Peyer's patch (tissue), 4 donors: Measurements from ENCODE around the gene C19orf44. TPM values are rescaled to one million over a fixed set of nuclear protein-coding genes. Genes with fewer than 3 reads are reported as not detected.
"Not testable (repeated sequence)": the region's sequence is repeated elsewhere in the genome, so short reads cannot be mapped to it uniquely, and the experiment has no call there.

Source experiments
- DNase-seq, 3 donors: peaks; one replicate each; pipeline ENCODE4 v3.0.0-alpha.2; 2017 to 2019
- H3K27ac ChIP-seq, 4 donors: fragments of 200-600 bp; sonication (generic); one replicate each; pipeline ENCODE4 v1.5.1; 2016 to 2019
- H3K27me3 ChIP-seq, 2 donors: fragments of 200-600 bp; sonication (generic); one replicate each; pipeline ENCODE4 v1.5.1; 2019
- H3K36me3 ChIP-seq, 3 donors: fragments of 200-600 bp; sonication (generic); one replicate each; pipeline ENCODE4 v1.5.1; 2016 to 2019
- H3K4me1 ChIP-seq, 4 donors: fragments of 200-600 bp; sonication (generic); one replicate each; pipeline ENCODE4 v1.5.1; 2016 to 2019
- H3K4me3 ChIP-seq, 4 donors: fragments of 200-600 bp; sonication (generic); 1 replicate in 3 of 4; 2 replicates in 1 of 4; pipeline ENCODE4 v1.5.1; 2016 to 2019; ENCODE audit warnings: mild to moderate bottlenecking in 1 of 4
- H3K9me3 ChIP-seq, 4 donors: fragments of 200-600 bp; sonication (generic); one replicate each; pipeline ENCODE4 v1.5.1; 2016 to 2019; ENCODE audit warnings: mild to moderate bottlenecking in 1 of 4
- POLR2A ChIP-seq, 2 donors: fragments of 450-650 bp; IDR thresholded peaks; one replicate each; pipeline ENCODE4 v1.5.1; 2017; ENCODE audit warnings: antibody characterized with exemption in 2 of 2, mild to moderate bottlenecking in 2 of 2, moderate library complexity in 2 of 2
- total RNA-seq, 4 donors: library from RNA; depleted of rRNA; stranded (reverse); fragments of >200 nt; gene quantifications; one replicate each; pipeline ENCODE4 v1.1.0, GENCODE V29; 2016
- TF ChIP-seq, protein P1 (sequence below), 6 experiments: fragments of 450-650 bp in 4 of 6; fragments of 200-600 bp in 2 of 6; sonication (generic) in 1 of 6; IDR thresholded peaks; one replicate each; pipeline ENCODE4 v1.5.1; 2017 to 2019; ENCODE audit warnings: antibody characterized with exemption in 6 of 6, mild to moderate bottlenecking in 3 of 6, moderate library complexity in 1 of 6

C19orf44 gene
- total RNA-seq, 4 donors from 2014 or later = 3.7 to 13.2 (median 8.0) TPM

GRCh38 chr19:16463341-16463990, 32.7 kb upstream of the C19orf44 start:
- Histone ChIP-seq H3K4me3 (no peak overlapping the region), H3K27me3 (no peaks in the 10 kb centered on the region), H3K36me3 (no peaks in the 10 kb centered on the region), H3K27ac (no peak overlapping the region), H3K4me1 (peaks cover 0 to 20% (median 0%) of the 10 kb centered on the region in 4 donors), H3K9me3 (no peaks in the 10 kb centered on the region)
- no peak for TF ChIP-seq POLR2A (IDR thresholded peaks at IDR 0.05)
- TF ChIP-seq, protein P1, sequence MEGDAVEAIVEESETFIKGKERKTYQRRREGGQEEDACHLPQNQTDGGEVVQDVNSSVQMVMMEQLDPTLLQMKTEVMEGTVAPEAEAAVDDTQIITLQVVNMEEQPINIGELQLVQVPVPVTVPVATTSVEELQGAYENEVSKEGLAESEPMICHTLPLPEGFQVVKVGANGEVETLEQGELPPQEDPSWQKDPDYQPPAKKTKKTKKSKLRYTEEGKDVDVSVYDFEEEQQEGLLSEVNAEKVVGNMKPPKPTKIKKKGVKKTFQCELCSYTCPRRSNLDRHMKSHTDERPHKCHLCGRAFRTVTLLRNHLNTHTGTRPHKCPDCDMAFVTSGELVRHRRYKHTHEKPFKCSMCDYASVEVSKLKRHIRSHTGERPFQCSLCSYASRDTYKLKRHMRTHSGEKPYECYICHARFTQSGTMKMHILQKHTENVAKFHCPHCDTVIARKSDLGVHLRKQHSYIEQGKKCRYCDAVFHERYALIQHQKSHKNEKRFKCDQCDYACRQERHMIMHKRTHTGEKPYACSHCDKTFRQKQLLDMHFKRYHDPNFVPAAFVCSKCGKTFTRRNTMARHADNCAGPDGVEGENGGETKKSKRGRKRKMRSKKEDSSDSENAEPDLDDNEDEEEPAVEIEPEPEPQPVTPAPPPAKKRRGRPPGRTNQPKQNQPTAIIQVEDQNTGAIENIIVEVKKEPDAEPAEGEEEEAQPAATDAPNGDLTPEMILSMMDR (IDR thresholded peaks at IDR 0.05) = no peak
- DNase-seq = no peak

- TF ChIP-seq, protein P1 (IDR thresholded peaks at IDR 0.05) = no peak
- TF ChIP-seq POLR2A (IDR thresholded peaks at IDR 0.05) = no peak
- no peak for DNase-seq
- no peak overlapping the region for H3K4me3 ChIP-seq
- no peaks in the 10 kb centered on the region for H3K27me3 ChIP-seq
- no peak overlapping the region for H3K27ac ChIP-seq
- peaks cover 0 to 14% (median 0%) of the 10 kb centered on the region in 4 donors for H3K4me1 ChIP-seq
- no peaks in the 10 kb centered on the region for H3K9me3 ChIP-seq
- H3K36me3 ChIP-seq = no peaks in the 10 kb centered on the region
These were observed 32.1 kb upstream of the C19orf44 start for GRCh38 chr19:16463991-16464575.

DNA sequence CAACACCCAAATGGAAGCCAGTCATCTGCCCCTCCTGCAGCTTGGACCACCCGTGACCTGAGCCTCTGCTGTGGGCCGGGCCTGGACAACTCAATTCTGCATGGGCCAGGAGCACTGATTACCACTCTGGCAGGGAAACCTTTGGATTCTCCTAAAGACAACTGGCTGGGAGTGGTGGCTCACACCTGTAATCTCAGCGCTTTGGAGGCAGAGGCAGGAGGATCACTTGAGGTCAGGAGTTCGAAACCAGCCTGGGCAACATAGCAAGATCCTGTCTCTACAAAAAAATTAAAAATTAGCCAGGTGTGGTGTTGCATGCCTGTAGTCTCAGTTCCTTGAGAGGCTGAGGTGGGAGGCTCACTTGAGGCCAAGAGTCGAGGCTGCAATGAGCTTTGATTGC, 31.0 kb upstream of the C19orf44 start:
- Histone ChIP-seq H3K27ac (no peak overlapping the region), H3K9me3 (no peaks in the 10 kb centered on the region), H3K27me3 (no peaks in the 10 kb centered on the region), H3K36me3 (no peaks in the 10 kb centered on the region), H3K4me3 (no peak overlapping the region), H3K4me1 (peaks cover 0 to 13% (median 1%) of the 10 kb centered on the region in 4 donors)
- TF ChIP-seq, protein P1 (IDR thresholded peaks at IDR 0.05) = no peak
- DNase-seq = no peak

DNA sequence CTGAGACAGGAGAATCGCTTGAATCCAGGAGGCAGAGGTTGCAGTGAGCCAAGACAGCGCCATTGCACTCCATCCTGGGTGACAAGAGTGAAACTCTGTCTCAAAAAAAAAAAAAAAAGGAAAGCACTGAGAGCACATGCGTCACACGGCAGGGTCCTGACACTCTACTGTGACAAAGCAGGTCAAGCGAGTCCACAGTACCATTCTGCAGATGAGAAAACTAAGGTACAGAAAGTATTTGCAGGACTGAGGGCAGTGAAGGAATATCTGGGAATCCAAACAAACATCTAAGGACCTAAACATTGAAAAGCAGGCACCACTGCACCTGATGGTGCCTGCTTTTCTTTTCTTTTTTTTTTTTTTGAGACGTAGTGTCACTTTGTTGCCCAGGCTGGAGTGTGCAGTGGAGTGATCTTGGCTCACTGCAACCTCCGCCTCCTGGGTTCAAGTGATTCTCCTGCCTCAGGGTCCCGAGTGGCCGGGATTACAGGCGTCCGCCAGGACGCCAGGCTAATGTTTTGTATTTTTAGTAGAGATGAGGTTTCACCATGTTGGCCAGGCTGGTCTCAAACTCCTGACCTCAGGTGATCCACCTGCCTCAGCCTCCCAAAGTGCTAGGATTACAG, 29.3 kb upstream of the C19orf44 start:
- not testable (repeated sequence) for H3K4me3 ChIP-seq, H3K9me3 ChIP-seq, H3K27me3 ChIP-seq, DNase-seq, H3K36me3 ChIP-seq, H3K27ac ChIP-seq
- peaks cover 0 to 24% (median 8%) of the 10 kb centered on the region in 4 donors for H3K4me1 ChIP-seq

- H3K4me1 ChIP-seq = peaks cover 0 to 24% (median 8%) of the 10 kb centered on the region in 4 donors
- no peak overlapping the region for H3K27ac ChIP-seq
- no peak overlapping the region for H3K4me3 ChIP-seq
- no peaks in the 10 kb centered on the region for H3K36me3 ChIP-seq
- no peaks in the 10 kb centered on the region for H3K9me3 ChIP-seq
- no peaks in the 10 kb centered on the region for H3K27me3 ChIP-seq
- no peak for TF ChIP-seq POLR2A (IDR thresholded peaks at IDR 0.05)
- TF ChIP-seq, protein P1 (IDR thresholded peaks at IDR 0.05) = no peak
- no peak for DNase-seq
These were observed 28.6 kb upstream of the C19orf44 start for GRCh38 chr19:16467581-16467980.

- DNase-seq = no peak
- peak overlapping the region in 2 of 4 donors; percentile 87 to 92 for H3K27ac ChIP-seq
- peak overlapping the region; percentile 74 to 100 (median 100) for H3K4me3 ChIP-seq
- H3K4me1 ChIP-seq = peaks cover 0 to 15% (median 8%) of the 10 kb centered on the region in 4 donors
- H3K36me3 ChIP-seq = no peaks in the 10 kb centered on the region
- TF ChIP-seq, protein P1 (IDR thresholded peaks at IDR 0.05) = no peak
- TF ChIP-seq POLR2A (IDR thresholded peaks at IDR 0.05) = no peak
- H3K27me3 ChIP-seq = no peaks in the 10 kb centered on the region
- peaks cover 0 to 3% (median 0%) of the 10 kb centered on the region in 4 donors for H3K9me3 ChIP-seq
These were observed 25.7 kb upstream of the C19orf44 start for GRCh38 chr19:16470541-16470910.
